ENCODE data around the gene EDIL3.

DNA sequence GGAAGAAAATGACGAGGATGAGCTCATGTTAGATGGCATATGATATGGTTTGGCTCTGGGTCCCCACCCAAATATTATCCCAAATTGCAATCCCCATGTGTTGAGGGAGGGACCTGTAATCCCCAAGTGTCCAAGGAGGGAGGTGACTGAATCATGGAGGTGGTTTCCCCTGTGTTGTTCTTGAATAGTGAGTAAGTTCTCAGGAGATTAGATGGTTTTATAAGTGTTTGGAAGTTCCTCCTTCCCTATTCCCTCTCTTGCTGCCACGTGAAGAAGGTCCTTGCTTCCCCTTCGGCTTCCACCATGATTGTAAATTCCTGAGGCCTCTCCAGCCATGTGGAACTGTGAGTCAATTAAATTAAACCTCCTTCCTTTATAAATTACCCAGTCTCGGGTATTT is 10.1 kb downstream of the EDIL3 start:
- TF ChIP-seq CTCF (IDR thresholded peaks at IDR 0.05; ENCODE audit: low read depth, low read length) (no peak), EZH2phosphoT487 (IDR thresholded peaks at IDR 0.05; ENCODE audit: low read depth) (no peak)
